Adrenal gland (tissue), 12 donors: ENCODE results near the gene GFM1. TPM values are rescaled to one million over a fixed set of nuclear protein-coding genes. Genes with fewer than 3 reads are reported as not detected.

Experiments used
- DNase-seq, 7 donors: peaks; one replicate each; pipeline ENCODE4 v3.0.0-alpha.2; 2019 to 2020
- H3K27ac ChIP-seq, 5 donors: fragments of 200-600 bp; sonication (generic) in 4 of 5; 1 replicate in 3 of 5; 2 replicates in 2 of 5; pipeline versions ENCODE4 v1.5.1 to v1.8.0; 2016 to 2020; ENCODE audit warnings: mild to moderate bottlenecking in 1 of 5
- H3K27me3 ChIP-seq: fragments of 200-600 bp; 2 replicates; pipeline ENCODE4 v1.8.0; 2021
- H3K36me3 ChIP-seq, 2 donors: fragments of 200-600 bp; replicated peaks in 1 of 2; 1 replicate in 1 of 2; 2 replicates in 1 of 2; pipeline versions ENCODE4 v1.5.1 to v1.8.0; 2018 to 2022
- H3K4me1 ChIP-seq, 2 donors: fragments of 200-600 bp; replicated peaks in 1 of 2; 1 replicate in 1 of 2; 2 replicates in 1 of 2; pipeline versions ENCODE4 v1.5.1 to v1.8.0; 2018 to 2021
- H3K4me3 ChIP-seq, 4 donors: fragments of 200-600 bp; sonication (generic) in 3 of 4; one replicate each; pipeline ENCODE4 v1.5.1; 2016 to 2018
- H3K9me3 ChIP-seq, 3 donors: fragments of 200-600 bp; sonication (generic) in 1 of 3; replicated peaks in 1 of 3; 1 replicate in 2 of 3; 2 replicates in 1 of 3; pipeline versions ENCODE4 v1.5.1 to v1.8.0; 2016 to 2021
- POLR2A ChIP-seq, 2 donors: fragments of 450-650 bp; IDR thresholded peaks; one replicate each; pipeline ENCODE4 v1.6.1; 2017; ENCODE audit warnings: antibody characterized with exemption in 2 of 2, mild to moderate bottlenecking in 2 of 2, moderate library complexity in 1 of 2
- whole genome bisulfite sequencing, 4 donors: extraction: QIAGEN DNeasy Blood & Tissue Kit in 2 of 4; methylation state at CpG; one replicate each; pipeline versions ENCODE4 v1.1.5 to v1.1.7; 2013 to 2017; 5-methylcytosine and 5-hydroxymethylcytosine counted together
- intact Hi-C, 2 donors: fragments of 100-400 bp; cut with DNase I; formaldehyde crosslinking; loops; one replicate each; pipeline versions ENCODE4 v1.14.1 to v1.15.0; 2022 to 2023
- polyA plus RNA-seq, 3 donors: library from polyadenylated mRNA; stranded (reverse); fragments of 200-250 nt in 2 of 3; fragments of 350-450 nt in 1 of 3; fragmentation: Illumina TruSeq in 1 of 3; extraction: RNeasy Lipid Tissue Mini Kit (QIAGEN cat#74804) in 1 of 3; gene quantifications; one replicate each; pipeline ENCODE4 v1.2.3, GENCODE V29; 2013 to 2014
- total RNA-seq, 9 donors: library from RNA; depleted of rRNA in 4 of 9; stranded (reverse); fragments of >200 nt in 4 of 9; fragments of 120-200 nt in 1 of 9; fragmentation: NEBNext Ultra II Directional in 1 of 9; extraction: Animal tissue kit (Norgen Biotek cat#: 25700) in 1 of 9; gene quantifications; one replicate each; pipeline versions ENCODE4 v1.1.0 to v1.2.4, GENCODE V29; 2013 to 2023
- TF ChIP-seq, protein P1 (sequence below), 6 experiments: fragments of 450-650 bp in 4 of 6; fragments of 200-600 bp in 2 of 6; sonication (generic) in 1 of 6; IDR thresholded peaks; 1 replicate in 5 of 6; 2 replicates in 1 of 6; pipeline versions ENCODE4 v1.5.1 to v1.8.0; 2016 to 2021; ENCODE audit warnings: antibody characterized with exemption in 6 of 6, mild to moderate bottlenecking in 2 of 6, moderate library complexity in 1 of 6
- donor health status: healthy with polysubstance abuse.
- donor health status: Bipolar disorder and iron deficiency.
- donor health status: DM: yes; HTN: yes; CAD: no.
- donor health status: DM: no; HTN: no; CAD: no.
- donor health status: DM: no; HTN: no; CAD: no.
- donor health status: DM: yes; HTN: yes; CAD: no.

The GFM1 gene
- total and polyA plus RNA-seq, 12 donors, result 7.3 to 112 (median 56.3) TPM

DNA sequence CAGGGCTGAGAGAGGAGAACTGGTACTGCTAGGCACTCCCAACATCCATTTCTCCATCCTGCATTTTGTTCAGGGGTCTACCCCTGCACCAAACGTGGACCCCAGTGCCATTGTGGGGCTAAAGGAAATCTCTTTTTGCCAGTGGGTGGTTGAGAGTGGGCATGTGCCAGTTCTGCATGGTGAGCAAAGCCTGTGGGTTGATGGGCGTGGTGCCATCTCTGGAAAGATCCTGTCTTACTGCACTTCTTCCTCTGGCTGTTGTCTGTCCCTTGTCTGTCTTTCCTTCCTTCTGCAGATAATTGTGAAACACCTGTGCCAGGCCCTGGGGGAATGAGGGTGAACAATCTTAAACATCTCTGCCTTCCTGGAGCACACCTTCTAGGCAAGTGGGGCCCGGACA lies 89.3 kb downstream of the GFM1 start:
- H3K4me3 ChIP-seq, result no peak overlapping the region
- H3K27me3 ChIP-seq, result no peaks in the 10 kb centered on the region
- TF ChIP-seq POLR2A (IDR thresholded peaks at IDR 0.05), result no peak
- TF ChIP-seq, protein P1, sequence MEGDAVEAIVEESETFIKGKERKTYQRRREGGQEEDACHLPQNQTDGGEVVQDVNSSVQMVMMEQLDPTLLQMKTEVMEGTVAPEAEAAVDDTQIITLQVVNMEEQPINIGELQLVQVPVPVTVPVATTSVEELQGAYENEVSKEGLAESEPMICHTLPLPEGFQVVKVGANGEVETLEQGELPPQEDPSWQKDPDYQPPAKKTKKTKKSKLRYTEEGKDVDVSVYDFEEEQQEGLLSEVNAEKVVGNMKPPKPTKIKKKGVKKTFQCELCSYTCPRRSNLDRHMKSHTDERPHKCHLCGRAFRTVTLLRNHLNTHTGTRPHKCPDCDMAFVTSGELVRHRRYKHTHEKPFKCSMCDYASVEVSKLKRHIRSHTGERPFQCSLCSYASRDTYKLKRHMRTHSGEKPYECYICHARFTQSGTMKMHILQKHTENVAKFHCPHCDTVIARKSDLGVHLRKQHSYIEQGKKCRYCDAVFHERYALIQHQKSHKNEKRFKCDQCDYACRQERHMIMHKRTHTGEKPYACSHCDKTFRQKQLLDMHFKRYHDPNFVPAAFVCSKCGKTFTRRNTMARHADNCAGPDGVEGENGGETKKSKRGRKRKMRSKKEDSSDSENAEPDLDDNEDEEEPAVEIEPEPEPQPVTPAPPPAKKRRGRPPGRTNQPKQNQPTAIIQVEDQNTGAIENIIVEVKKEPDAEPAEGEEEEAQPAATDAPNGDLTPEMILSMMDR (IDR thresholded peaks at IDR 0.05), result no peak
- H3K9me3 ChIP-seq, result peaks cover 0 to 9% (median 0%) of the 10 kb centered on the region in 3 donors
- no peak overlapping the region for H3K27ac ChIP-seq
- H3K4me1 ChIP-seq, result peaks cover 5 to 11% of the 10 kb centered on the region in 2 donors
- 85 to 92% (median 90%) methylated on average over 3 of the region's 3 CpGs for WGBS, 4 donors
- H3K36me3 ChIP-seq, result no peaks in the 10 kb centered on the region
- intact Hi-C loops, result loop anchor here in 1 of 2 donors (5.0 kb wide), 1 partner anchor 54 kb away; no protein-coding TSS in a partner anchor
- no peak for DNase-seq

- 76 to 92% (median 84%) methylated on average over 7 of the region's 7 CpGs for WGBS, 4 donors
- Histone ChIP-seq H3K4me1 (peaks cover 5 to 11% of the 10 kb centered on the region in 2 donors), H3K36me3 (no peaks in the 10 kb centered on the region), H3K27ac (no peak overlapping the region), H3K9me3 (peaks cover 0 to 9% (median 0%) of the 10 kb centered on the region in 3 donors), H3K27me3 (no peaks in the 10 kb centered on the region), H3K4me3 (no peak overlapping the region)
- no peak for DNase-seq
- no peak for TF ChIP-seq POLR2A (IDR thresholded peaks at IDR 0.05)
- TF ChIP-seq, protein P1 (IDR thresholded peaks at IDR 0.05), result no peak
- intact Hi-C loops, result no loop called here
Observed at GRCh38 chr3:158735296-158736033, 91.1 kb downstream of the GFM1 start.

- no peaks in the 10 kb centered on the region for H3K4me1 ChIP-seq
- TF ChIP-seq POLR2A (IDR thresholded peaks at IDR 0.05), result no peak
- TF ChIP-seq, protein P1 (IDR thresholded peaks at IDR 0.05), result no peak
- WGBS, 4 donors, result 80 to 97% (median 95%) methylated on average over 2 of the region's 2 CpGs
- H3K27me3 ChIP-seq, result no peaks in the 10 kb centered on the region
- H3K9me3 ChIP-seq, result peaks cover 0 to 9% (median 0%) of the 10 kb centered on the region in 3 donors
- no peak overlapping the region for H3K4me3 ChIP-seq
- DNase-seq, result no peak
- H3K36me3 ChIP-seq, result no peaks in the 10 kb centered on the region
- intact Hi-C loops, result no loop called here
- H3K27ac ChIP-seq, result no peak overlapping the region
Observed at GRCh38 chr3:158737410-158737809, 93.1 kb downstream of the GFM1 start.

DNA sequence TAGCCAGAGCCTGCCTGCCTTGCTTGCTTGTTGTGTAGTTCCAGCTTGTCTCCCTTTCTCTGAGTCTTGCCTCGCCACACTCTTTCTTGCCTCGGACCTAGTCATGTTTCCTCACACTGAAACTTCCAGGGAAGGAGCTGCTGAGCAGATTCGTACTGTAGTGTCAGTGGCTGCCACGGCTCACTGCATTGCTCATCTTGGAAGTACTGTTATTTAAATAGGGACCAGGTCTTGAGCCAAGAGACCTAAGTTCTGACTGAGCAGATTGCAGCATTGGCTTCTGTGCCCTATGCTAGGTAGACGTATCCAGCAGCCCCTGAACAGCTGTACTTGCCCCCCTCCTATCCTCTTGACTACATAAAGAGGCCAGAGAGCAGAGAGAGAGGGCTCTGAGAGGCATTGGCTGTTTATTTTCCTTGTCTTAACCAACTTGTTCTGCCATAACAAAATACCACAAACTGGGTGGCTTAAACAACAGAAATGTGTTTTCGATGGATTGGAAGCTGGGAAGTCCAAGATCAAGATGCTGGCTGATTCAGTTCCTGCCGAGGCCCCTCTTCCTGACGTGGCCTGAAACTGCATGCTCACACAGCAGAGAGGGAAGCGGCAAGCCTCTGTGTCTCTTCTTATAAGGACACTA lies 93.8 kb downstream of the GFM1 start:
- peaks cover 0 to 9% (median 0%) of the 10 kb centered on the region in 3 donors for H3K9me3 ChIP-seq
- no peaks in the 10 kb centered on the region for H3K4me1 ChIP-seq
- no peak for DNase-seq
- intact Hi-C loops, result no loop called here
- no peaks in the 10 kb centered on the region for H3K27me3 ChIP-seq
- 89 to 92% (median 90%) methylated on average over 9 of the region's 9 CpGs for WGBS, 4 donors
- H3K27ac ChIP-seq, result no peak overlapping the region
- peaks cover 0 to 4% of the 10 kb centered on the region in 2 donors for H3K36me3 ChIP-seq
- TF ChIP-seq POLR2A (IDR thresholded peaks at IDR 0.05), result no peak
- TF ChIP-seq, protein P1 (IDR thresholded peaks at IDR 0.05), result no peak
- H3K4me3 ChIP-seq, result no peak overlapping the region
